GM12891 (cell line): ENCODE results near the gene GRHL1.
"Not testable (repeated sequence)": the region's sequence is repeated elsewhere in the genome, so short reads cannot be mapped to it uniquely, and the experiment has no call there.

Experiments used
- DNase-seq: peaks from one replicate; pipeline ENCODE4 v3.0.0; 2011; ENCODE audit warnings: low spot score; ENCODE audit not compliant: insufficient read length
- FAIRE-seq: peaks from 2 replicates; lab custom pipeline; 2011; peaks lifted over from hg19 to GRCh38; lab: Jason Lieb, UNC
- PAX5 ChIP-seq: IDR thresholded peaks from 2 replicates; pipeline ENCODE4 v1.6.1; 2011; ENCODE audit warnings: low read length, moderate library complexity, mild to moderate bottlenecking; ENCODE audit not compliant: insufficient read depth, severe bottlenecking
- POLR2A ChIP-seq: IDR thresholded peaks from 2 replicates; pipeline ENCODE4 v1.6.1; 2011; ENCODE audit warnings: low read depth, low read length, control low read depth
- POLR2AphosphoS5 ChIP-seq: IDR thresholded peaks from 2 replicates; pipeline ENCODE4 v1.6.1; 2011; ENCODE audit warnings: low read depth, low read length, control low read depth
- POU2F2 ChIP-seq: IDR thresholded peaks from 2 replicates; pipeline ENCODE4 v1.6.1; 2011; ENCODE audit warnings: low read depth, mild to moderate bottlenecking, control low read depth, low read length, moderate library complexity
- SPI1 ChIP-seq: IDR thresholded peaks from 2 replicates; pipeline ENCODE4 v1.6.1; 2011; ENCODE audit warnings: low read depth, low read length, control low read depth
- TAF1 ChIP-seq: IDR thresholded peaks from 2 replicates; pipeline ENCODE4 v1.6.1; 2011; ENCODE audit warnings: low read depth, low read length, control low read depth

Gene GRHL1

DNA sequence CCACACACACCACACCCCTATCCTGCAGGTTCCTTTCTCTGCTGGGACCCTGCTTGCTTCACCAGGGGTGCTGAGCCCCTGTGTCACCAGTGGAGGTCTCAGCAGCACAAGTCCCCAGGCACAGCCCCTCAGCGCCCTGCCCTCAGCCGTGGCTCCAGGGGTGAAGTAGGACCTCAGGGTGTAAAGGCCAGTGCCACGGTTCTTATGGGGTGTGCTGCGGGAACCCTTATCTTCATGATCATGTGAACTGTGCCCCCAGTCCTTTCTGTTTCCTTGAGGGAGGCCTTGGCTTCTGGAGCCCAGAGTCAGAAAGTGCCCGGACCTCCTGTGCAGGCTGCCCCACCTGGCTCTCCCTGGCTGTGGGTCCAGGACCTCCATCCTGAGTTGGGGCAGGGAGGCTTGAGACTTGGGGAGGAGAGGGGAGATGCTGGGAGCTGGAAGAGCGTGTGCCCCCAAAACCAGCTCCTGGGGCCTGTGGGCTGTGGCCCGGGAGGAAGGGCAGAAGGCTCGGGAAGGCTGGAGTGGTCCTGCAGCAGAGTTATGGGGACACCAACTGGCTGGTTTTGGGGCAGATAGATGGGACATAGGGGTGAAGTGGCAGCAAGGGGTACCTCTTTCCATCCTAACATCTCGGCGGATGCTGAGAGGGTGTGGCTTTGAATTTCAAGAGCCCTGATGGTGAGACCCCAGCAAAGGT is 71.6 kb downstream of the GRHL1 start:
- FAIRE-seq: no peak
- TF ChIP-seq TAF1 (no peak), SPI1 (no peak)

DNA sequence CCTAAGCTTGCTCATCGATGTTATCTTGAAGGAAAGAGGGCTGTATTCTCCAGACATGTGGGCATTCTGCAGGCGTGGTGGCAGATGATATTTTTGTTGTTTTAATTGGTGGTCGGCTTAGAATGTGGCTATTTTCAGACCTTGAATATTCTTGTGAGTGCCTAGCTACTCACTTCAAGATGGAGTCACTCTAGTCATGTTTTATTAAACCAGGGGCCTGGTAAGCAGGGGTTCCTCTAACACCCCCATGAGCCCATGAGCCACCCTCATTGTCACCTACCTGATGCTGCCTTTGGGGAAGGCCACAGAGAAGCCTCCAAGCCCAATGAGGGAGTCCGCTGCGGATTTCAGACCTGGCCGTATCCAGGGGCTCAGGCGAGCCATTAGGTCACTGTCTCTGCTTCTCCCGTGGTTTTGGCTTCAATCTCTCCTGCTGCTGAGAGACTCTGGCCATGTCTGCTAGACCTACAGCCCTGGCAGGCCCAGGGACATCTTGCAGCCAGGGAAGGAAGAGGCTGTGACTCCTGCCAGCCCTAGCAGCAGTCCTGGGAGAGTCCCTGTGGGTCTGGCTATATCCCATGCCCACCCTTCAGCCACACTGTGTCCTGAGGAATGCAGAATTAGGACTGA is 75.6 kb downstream of the GRHL1 start:
- DNase-seq: no peak
- no peak for FAIRE-seq
- TF ChIP-seq POLR2A (no peak), POU2F2 (no peak), POLR2AphosphoS5 (no peak), PAX5 (no peak), SPI1 (no peak), TAF1 (no peak)

More for the DNA sequence above, 71.6 kb downstream of the GRHL1 start:
- DNase-seq: no peak

DNA sequence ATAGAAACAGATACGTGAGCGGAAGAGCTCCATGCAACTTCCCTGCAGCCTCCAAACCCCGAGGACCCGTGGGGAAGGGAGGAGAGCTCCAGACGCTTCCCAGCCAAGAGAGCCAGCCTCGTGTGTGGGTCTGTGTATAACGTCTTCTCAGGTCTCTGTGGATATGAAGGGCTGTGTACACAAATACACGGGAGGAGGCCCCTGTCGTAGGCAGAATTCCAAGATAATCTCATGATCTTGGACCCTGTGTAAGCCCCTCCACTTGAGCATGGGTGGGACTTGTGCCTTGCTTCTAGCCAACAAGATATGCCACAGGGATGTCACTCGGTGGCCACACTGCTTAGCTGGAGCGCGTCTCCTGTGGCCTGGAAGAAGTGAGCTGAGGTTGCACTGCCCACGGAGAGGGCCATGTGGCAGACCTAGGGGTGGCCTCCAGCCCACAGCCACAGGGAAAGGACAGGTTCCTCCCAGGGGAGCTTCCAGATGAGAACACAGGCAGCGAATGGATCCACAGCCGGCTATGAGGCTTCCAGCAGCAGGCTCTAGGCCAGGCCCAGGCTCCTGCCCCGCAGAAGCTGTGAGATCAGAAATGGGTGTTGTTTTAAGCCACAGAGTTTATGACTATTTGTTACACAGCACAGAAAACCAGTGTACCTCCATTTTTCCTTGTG is 76.3 kb downstream of the GRHL1 start:
- no peak for DNase-seq
- TF ChIP-seq POLR2AphosphoS5 (no peak), TAF1 (no peak), POLR2A (no peak), SPI1 (no peak)
- no peak for FAIRE-seq

DNA sequence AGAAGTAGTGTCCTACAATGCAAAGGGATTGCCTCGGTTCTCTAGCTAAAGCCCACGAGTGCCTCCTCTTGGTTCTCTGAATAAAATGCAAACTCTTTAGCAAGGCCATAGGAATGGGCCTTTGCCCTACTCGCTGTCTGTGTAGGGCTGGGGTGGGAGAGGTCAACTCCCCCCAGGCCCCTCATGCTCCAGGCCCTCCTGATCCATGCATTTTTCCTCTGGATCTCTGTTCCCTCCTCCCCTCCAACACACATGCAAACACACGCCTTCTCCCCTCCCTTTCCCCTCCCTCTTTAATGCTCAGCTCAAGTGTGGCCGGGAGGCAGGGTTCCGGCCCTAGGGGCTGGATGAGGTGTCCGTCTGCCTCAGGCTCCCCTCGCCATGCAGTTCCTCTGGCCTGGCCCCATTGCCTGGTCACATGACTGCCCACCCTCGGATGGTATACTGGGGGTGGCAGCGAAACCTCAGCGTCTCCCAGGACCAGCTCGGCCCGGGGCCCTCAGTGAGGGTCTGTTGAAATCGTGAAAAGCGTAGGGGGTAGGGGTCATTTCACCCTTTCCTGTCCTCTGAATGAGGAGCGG is 77.0 kb downstream of the GRHL1 start:
- DNase-seq: no peak
- no peak for FAIRE-seq
- TF ChIP-seq POLR2A (no peak), POLR2AphosphoS5 (no peak), PAX5 (no peak), SPI1 (no peak), POU2F2 (no peak), TAF1 (no peak)

DNA sequence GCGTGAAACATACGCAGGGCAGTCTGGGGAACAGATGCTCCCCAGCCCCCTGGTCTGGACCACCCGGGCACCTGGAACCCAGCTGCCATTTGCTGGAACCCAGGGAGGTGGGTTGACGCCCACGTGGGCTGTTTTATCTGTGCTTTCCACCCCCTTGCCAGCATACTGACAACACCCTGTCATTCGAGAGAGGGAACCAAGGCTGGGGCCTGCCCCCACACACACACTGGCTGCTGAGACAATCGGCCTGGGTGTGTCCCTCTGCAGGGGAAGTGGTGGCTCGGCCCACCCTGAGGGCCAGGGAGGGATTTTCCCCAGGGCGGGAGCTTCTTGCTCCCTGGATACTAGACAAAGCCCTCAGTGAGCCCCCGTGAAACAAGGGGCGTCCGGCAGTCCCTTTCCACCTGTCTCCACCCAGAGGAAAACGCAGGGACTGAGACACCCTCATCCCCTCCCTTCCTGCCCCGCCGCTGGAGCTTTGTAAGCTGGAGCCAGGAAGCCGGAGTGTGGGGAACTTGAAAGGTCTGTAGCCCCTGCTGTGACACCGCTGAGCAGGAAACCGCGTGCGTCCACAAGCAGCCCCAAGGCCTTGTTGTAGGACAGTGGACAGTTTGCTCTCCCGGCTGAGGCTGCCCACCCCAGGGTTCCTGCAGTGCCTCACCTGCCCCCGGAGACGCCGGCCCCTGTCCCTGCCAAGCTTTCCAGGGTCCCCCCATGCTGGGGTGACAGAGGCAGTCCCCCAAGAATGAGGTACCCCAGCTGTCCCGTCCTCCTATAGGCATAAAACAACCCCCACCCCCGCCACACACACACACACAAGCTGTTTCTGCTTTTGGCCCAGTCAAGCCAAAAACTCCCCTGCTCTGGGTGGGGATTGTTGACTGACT is 77.7 kb downstream of the GRHL1 start:
- DNase-seq (peak; percentile 66), FAIRE-seq (peak; percentile 58)
- TF ChIP-seq POLR2AphosphoS5: no peak
- TF ChIP-seq POLR2A: no peak
- no peak for TF ChIP-seq PAX5
- peak; percentile 62; the same call in 1 of the 2 replicates for TF ChIP-seq SPI1
- no peak for TF ChIP-seq POU2F2
- no peak for TF ChIP-seq TAF1

DNA sequence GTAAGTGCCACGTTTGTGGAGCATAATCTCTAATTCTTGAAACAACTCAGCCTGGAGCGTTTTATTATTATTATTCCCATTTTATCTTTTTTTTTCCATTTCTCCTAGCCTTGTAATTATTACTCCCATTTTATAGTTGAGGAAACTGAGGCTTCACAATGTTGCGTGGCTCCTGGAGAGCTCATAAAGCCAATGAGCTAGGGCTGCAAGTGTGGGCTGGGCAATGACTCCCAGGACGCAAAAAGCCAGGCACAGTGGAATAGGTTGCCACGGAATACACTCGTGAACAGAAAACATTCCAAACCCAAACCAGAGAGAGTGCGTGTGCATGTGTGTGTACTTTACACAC is 78.4 kb downstream of the GRHL1 start:
- DNase-seq (no peak), FAIRE-seq (no peak)
- TF ChIP-seq POU2F2 (no peak), POLR2AphosphoS5 (no peak), SPI1 (no peak), POLR2A (no peak), PAX5 (no peak), TAF1 (no peak)

DNA sequence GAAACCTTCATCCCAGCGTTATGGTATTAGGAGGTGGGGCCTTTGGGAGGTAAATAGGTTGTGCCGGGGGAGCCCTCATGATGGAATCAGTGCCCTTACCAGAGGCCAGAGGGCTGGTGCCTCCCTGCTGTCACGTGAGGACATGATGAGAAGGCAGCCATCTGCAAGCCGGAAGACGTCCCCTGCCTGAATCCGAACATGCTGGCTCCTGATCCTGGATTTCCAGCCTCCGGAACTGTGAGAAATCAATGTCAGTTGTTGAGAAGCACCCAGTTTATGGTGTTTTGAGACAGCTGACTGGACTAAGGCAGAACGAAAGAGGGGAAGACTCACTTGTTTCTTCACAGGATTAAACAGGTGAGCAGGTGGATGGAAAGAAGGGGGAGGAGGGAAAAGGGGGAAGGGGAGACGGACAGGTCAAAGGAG is 78.8 kb downstream of the GRHL1 start:
- DNase-seq: no peak
- TF ChIP-seq SPI1 (no peak), POU2F2 (no peak), POLR2A (no peak), POLR2AphosphoS5 (no peak), PAX5 (no peak), TAF1 (no peak)
- no peak for FAIRE-seq

DNA sequence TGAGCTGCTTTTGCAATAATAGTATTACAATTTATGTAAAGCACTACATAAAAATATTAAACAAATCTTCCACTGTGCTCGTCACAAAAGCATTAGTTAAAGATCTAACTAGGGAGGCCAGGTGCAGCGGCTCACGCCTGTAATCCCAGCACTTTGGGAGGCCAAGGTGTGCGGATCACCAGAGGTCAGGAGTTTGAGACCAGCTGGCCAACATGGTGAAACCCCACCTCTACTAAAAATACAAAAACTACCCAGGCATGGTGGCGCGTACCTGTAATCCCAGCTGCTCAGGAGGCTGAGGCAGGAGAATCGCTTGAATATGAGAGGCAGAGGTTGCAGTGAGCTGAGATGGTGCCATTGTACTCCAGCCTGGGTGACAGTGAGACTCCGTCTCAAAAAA is 79.3 kb downstream of the GRHL1 start:
- not testable (repeated sequence) for DNase-seq, FAIRE-seq
